Bronchial epithelial cell (primary cell): ENCODE measurements around the gene C20orf204. TPM values are rescaled to one million over a fixed set of nuclear protein-coding genes. Genes with fewer than 3 reads are reported as not detected.
"Not testable (repeated sequence)": the region's sequence is repeated elsewhere in the genome, so short reads cannot be mapped to it uniquely, and the experiment has no call there.

ENCODE experiments used
- DNase-seq: peaks from one replicate; pipeline ENCODE4 v3.0.0-alpha.2; 2010; ENCODE audit warnings: low read depth
- FAIRE-seq: peaks from 2 replicates; lab custom pipeline; 2011; peaks lifted over from hg19 to GRCh38; lab: Jason Lieb, UNC
- H3K27me3 ChIP-seq: 2 replicates; pipeline ENCODE4 v1.5.1; 2011; ENCODE audit warnings: low read length; ENCODE audit not compliant: control insufficient read depth, insufficient read depth
- H3K36me3 ChIP-seq: 2 replicates; pipeline ENCODE4 v1.5.1; 2011; ENCODE audit warnings: low read length; ENCODE audit not compliant: control insufficient read depth, insufficient read depth
- H3K4me3 ChIP-seq: 2 replicates; pipeline ENCODE4 v1.5.1; 2011; ENCODE audit warnings: mild to moderate bottlenecking, low read depth, low read length, control low read depth
- CTCF ChIP-seq: IDR thresholded peaks from 2 replicates; pipeline ENCODE4 v1.5.1; 2011; ENCODE audit warnings: mild to moderate bottlenecking, moderate library complexity, low read length, control low read depth, inconsistent platforms; ENCODE audit not compliant: insufficient read depth, severe bottlenecking
- total RNA-seq: library from RNA; depleted of rRNA; stranded (reverse); fragments of >200 nt; gene quantifications from 2 replicates; pipeline ENCODE4 v1.2.1, GENCODE V29; 2014

Gene C20orf204
- total RNA-seq, 1 donor from 2014 or later = 0.53 TPM

- no peaks in the 10 kb centered on the region for H3K27me3 ChIP-seq
- no peak for DNase-seq
- no peak overlapping the region for H3K4me3 ChIP-seq
- H3K36me3 ChIP-seq = peaks cover 26% of the 10 kb centered on the region
- TF ChIP-seq CTCF = no peak
- FAIRE-seq = no peak
Measured at GRCh38 chr20:64006490-64006889, 29.5 kb upstream of the C20orf204 start.

GRCh38 chr20:64006902-64007301, 29.1 kb upstream of the C20orf204 start:
- H3K27me3 ChIP-seq = no peaks in the 10 kb centered on the region
- TF ChIP-seq CTCF = no peak
- H3K4me3 ChIP-seq = no peak overlapping the region
- peaks cover 27% of the 10 kb centered on the region for H3K36me3 ChIP-seq
- FAIRE-seq (no peak), DNase-seq (no peak)

- no peak overlapping the region for H3K4me3 ChIP-seq
- FAIRE-seq (no peak), DNase-seq (no peak)
- TF ChIP-seq CTCF = no peak
- no peaks in the 10 kb centered on the region for H3K27me3 ChIP-seq
- H3K36me3 ChIP-seq = peaks cover 22% of the 10 kb centered on the region
Measured at GRCh38 chr20:64009811-64010387, 26.1 kb upstream of the C20orf204 start.

GRCh38 chr20:64010711-64011237, 25.2 kb upstream of the C20orf204 start:
- no peaks in the 10 kb centered on the region for H3K27me3 ChIP-seq
- TF ChIP-seq CTCF = no peak
- H3K36me3 ChIP-seq = peaks cover 24% of the 10 kb centered on the region
- no peak for FAIRE-seq
- H3K4me3 ChIP-seq = no peak overlapping the region
- DNase-seq = no peak

GRCh38 chr20:64011366-64011779, 24.6 kb upstream of the C20orf204 start:
- Histone ChIP-seq H3K36me3 (peaks cover 25% of the 10 kb centered on the region), H3K4me3 (no peak overlapping the region), H3K27me3 (no peaks in the 10 kb centered on the region)
- TF ChIP-seq CTCF = no peak
- FAIRE-seq (no peak), DNase-seq (no peak)

GRCh38 chr20:64012385-64013154, 23.4 kb upstream of the C20orf204 start:
- not testable (repeated sequence) for H3K27me3 ChIP-seq, DNase-seq, H3K4me3 ChIP-seq, FAIRE-seq
- H3K36me3 ChIP-seq = peaks cover 24% of the 10 kb centered on the region
